ENCODE measurements around the gene ALS2CL.

DNA sequence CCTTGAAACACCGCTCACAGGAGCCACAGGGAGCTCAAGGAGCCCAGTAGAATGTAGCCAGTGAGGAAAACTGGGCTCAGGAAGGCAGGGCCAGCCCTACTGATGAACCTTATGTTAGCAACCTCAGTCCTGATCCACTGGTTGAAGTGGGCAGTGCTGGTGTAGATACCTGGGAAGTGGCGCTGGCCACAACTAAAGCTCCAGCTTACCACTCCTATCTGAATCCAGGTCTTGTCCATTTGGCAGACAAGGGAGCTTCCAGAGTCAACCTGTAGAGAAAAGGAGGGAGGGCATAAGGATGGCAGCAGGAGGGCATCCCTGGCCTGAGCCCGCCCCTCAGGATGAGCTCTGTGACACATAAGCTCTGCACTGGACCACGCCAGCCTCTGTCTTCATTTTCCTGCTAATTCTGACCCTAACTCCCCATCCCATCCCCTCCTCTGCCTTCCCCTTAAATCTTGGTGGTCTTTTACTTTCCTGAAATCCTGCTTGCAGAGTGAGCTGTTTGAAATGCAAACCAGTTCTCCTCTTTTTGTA lies 26.3 kb upstream of the ALS2CL start:
- TF ChIP-seq CTCF (IDR thresholded peaks at IDR 0.05), result no peak
- no peak for TF ChIP-seq POLR2A (IDR thresholded peaks at IDR 0.05)

Data from esophagus squamous epithelium (tissue), 4 donors.